Panc1 (cell line): Measurements from ENCODE around the gene SPAG6. TPM values are rescaled to one million over a fixed set of nuclear protein-coding genes. Genes with fewer than 3 reads are reported as not detected.

Experiments used
- ATAC-seq: fragments of 200-7000 bp; cut with Tn5 transposase; 2 replicates; pipeline ENCODE4 v1.9.1; 2020; ENCODE audit warnings: mild to moderate bottlenecking, moderate library complexity
- BruUV-seq: library from RNA; stranded (reverse); fragments of 400-500 nt; replicated peaks from 2 replicates; lab custom pipeline; 2021; lab: Mats Ljungman, UMichigan
- CTCF ChIA-PET: fragments of 300-600 bp; sonication (Branson Sonifier 250); formaldehyde crosslinking; loops from one replicate; lab custom pipeline; 2022; ENCODE audit warnings: antibody characterized with exemption; lab: Charles Lee
- POLR2A ChIA-PET: fragments of 300-600 bp; sonication (Branson Sonifier 250); formaldehyde crosslinking; loops from one replicate; lab custom pipeline; 2022; ENCODE audit warnings: antibody characterized with exemption; lab: Charles Lee
- DNase-seq: peaks from one replicate; pipeline ENCODE4 v3.0.0-alpha.2; 2010; ENCODE audit warnings: low read depth, low spot score
- H3K27ac ChIP-seq: 2 replicates; pipeline ENCODE4 v1.5.1; 2011; ENCODE audit warnings: mild to moderate bottlenecking, low read length, inconsistent platforms
- H3K27me3 ChIP-seq: fragments of 200-500 bp; sonication (Bioruptor generic); 2 replicates; pipeline ENCODE4 v1.6.0; 2014; ENCODE audit warnings: low read length, inconsistent platforms; ENCODE audit not compliant: control insufficient read depth, insufficient read depth
- H3K36me3 ChIP-seq: fragments of 200-500 bp; sonication (Bioruptor generic); 2 replicates; pipeline ENCODE4 v1.5.1; 2014; ENCODE audit warnings: inconsistent platforms, mild to moderate bottlenecking, low read length, moderate library complexity; ENCODE audit not compliant: control insufficient read depth, insufficient read depth
- H3K4me1 ChIP-seq: 2 replicates; pipeline ENCODE4 v1.5.1; 2011; ENCODE audit warnings: inconsistent platforms, mild to moderate bottlenecking, low read length, moderate library complexity; ENCODE audit not compliant: control insufficient read depth, insufficient read depth
- H3K4me3 ChIP-seq, 2 experiments: 2 replicates each; pipeline ENCODE4 v1.5.1; 2011 to 2012; ENCODE audit warnings: low read depth in 2 of 2, low read length in 2 of 2, mild to moderate bottlenecking in 2 of 2, inconsistent platforms in 1 of 2, moderate library complexity in 1 of 2
- H3K9me3 ChIP-seq: fragments of 200-500 bp; sonication (Bioruptor generic); 2 replicates; pipeline ENCODE4 v1.5.1; 2014; ENCODE audit warnings: low read depth, mild to moderate bottlenecking, inconsistent platforms, low read length, moderate library complexity; ENCODE audit not compliant: control insufficient read depth, insufficient read depth
- POLR2AphosphoS5 ChIP-seq: IDR thresholded peaks from 2 replicates; pipeline ENCODE4 v1.6.1; 2012; ENCODE audit warnings: mild to moderate bottlenecking, low read depth, low read length, moderate library complexity
- REST ChIP-seq, 2 experiments: IDR thresholded peaks; 2 replicates each; pipeline ENCODE4 v1.6.1; 2011 to 2012; ENCODE audit warnings: low read depth in 2 of 2, control low read depth in 1 of 2, low read length in 1 of 2, mild to moderate bottlenecking in 1 of 2, moderate library complexity in 1 of 2; ENCODE audit not compliant: insufficient read depth in 1 of 2
- SIN3A ChIP-seq: IDR thresholded peaks from 2 replicates; pipeline ENCODE4 v1.6.1; 2012; ENCODE audit warnings: low read depth, mild to moderate bottlenecking, low read length, moderate library complexity, borderline replicate concordance; ENCODE audit not compliant: insufficient read depth
- TCF7L2 ChIP-seq: IDR thresholded peaks from 2 replicates; pipeline ENCODE4 v1.6.1; 2011; ENCODE audit warnings: mild to moderate bottlenecking, low read depth, low read length, inconsistent platforms
- in situ Hi-C: cut with HindIII; loops from 2 replicates; pipeline ENCODE4 v1.10.0; 2016; ENCODE audit warnings: low sequenced_read_pairs, low pct_unique_long_range_greater_than_20kb
- intact Hi-C: fragments of 100-400 bp; cut with micrococcal nuclease; formaldehyde crosslinking; loops from one replicate; pipeline ENCODE4 v1.10.0; 2022; ENCODE audit not compliant: unreplicated experiment
- total RNA-seq: library from RNA; stranded (reverse); gene quantifications from one replicate; pipeline ENCODE4 v1.2.1, GENCODE V29; 2021; ENCODE audit not compliant: unreplicated experiment
- TF ChIP-seq, protein P1 (sequence below): fragments of 450-650 bp; IDR thresholded peaks from 2 replicates; pipeline ENCODE4 v1.5.1; 2017; ENCODE audit warnings: mild to moderate bottlenecking

The SPAG6 gene
- total RNA-seq, 1 experiment from 2014 or later, result not detected

GRCh38 chr10:22447068-22447467, 101.8 kb downstream of the SPAG6 start:
- H3K9me3 ChIP-seq, result no peaks in the 10 kb centered on the region
- BruUV-seq, result no TSS peak
- peaks cover 7% of the 10 kb centered on the region; the same call in 1 of the 2 replicates for H3K27me3 ChIP-seq
- no peaks in the 10 kb centered on the region for H3K36me3 ChIP-seq
- no peak for TF ChIP-seq POLR2AphosphoS5
- TF ChIP-seq TCF7L2, result no peak
- TF ChIP-seq REST (IDR thresholded peaks at IDR 0.05; ENCODE audit: insufficient read depth in 1 of 2, low read depth in 2 of 2, low read length in 1 of 2), result no peak
- TF ChIP-seq, protein P1, sequence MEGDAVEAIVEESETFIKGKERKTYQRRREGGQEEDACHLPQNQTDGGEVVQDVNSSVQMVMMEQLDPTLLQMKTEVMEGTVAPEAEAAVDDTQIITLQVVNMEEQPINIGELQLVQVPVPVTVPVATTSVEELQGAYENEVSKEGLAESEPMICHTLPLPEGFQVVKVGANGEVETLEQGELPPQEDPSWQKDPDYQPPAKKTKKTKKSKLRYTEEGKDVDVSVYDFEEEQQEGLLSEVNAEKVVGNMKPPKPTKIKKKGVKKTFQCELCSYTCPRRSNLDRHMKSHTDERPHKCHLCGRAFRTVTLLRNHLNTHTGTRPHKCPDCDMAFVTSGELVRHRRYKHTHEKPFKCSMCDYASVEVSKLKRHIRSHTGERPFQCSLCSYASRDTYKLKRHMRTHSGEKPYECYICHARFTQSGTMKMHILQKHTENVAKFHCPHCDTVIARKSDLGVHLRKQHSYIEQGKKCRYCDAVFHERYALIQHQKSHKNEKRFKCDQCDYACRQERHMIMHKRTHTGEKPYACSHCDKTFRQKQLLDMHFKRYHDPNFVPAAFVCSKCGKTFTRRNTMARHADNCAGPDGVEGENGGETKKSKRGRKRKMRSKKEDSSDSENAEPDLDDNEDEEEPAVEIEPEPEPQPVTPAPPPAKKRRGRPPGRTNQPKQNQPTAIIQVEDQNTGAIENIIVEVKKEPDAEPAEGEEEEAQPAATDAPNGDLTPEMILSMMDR, result no peak
- no peak for TF ChIP-seq SIN3A
- CTCF ChIA-PET, result no interaction called here
- POLR2A ChIA-PET, result interaction anchor here (0.5 kb wide), 1 partner anchor 172 kb away, joined by 6 read pairs; no protein-coding TSS in a partner anchor
- H3K4me3 ChIP-seq, result no peak overlapping the region
- in situ Hi-C loops, result no loop called here
- DNase-seq (no peak), ATAC-seq (no peak)
- intact Hi-C loops, result no loop called here
- no peak overlapping the region for H3K27ac ChIP-seq
- no peaks in the 10 kb centered on the region for H3K4me1 ChIP-seq

DNA sequence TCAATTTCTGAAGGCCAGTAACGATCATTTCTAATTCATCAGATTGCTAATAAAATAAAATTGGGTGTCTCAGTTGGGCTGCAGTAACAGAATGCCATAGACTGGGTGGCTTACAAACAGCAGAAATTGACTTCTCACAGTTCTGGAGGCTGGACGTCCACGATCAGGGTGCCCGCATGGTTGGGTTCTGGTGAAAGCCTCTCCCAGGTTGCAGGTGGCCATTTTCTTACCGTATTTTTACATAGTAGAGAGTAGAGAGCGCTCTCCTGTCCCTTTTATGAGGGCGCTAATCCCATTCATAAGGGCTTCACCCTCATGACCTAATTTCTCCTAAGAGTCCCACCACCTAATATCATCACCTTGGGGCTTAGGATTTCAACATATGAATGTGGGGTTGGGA, 106.0 kb downstream of the SPAG6 start:
- Histone ChIP-seq H3K27ac (no peak overlapping the region), H3K27me3 (no peaks in the 10 kb centered on the region), H3K4me1 (no peaks in the 10 kb centered on the region), H3K9me3 (no peaks in the 10 kb centered on the region), H3K4me3 (no peak overlapping the region), H3K36me3 (no peaks in the 10 kb centered on the region)
- BruUV-seq, result no TSS peak
- intact Hi-C loops (no loop called here), in situ Hi-C loops (no loop called here)
- CTCF ChIA-PET, result no interaction called here
- ATAC-seq (no peak), DNase-seq (no peak)
- TF ChIP-seq TCF7L2, result no peak
- TF ChIP-seq, protein P1, result no peak
- TF ChIP-seq REST (IDR thresholded peaks at IDR 0.05; ENCODE audit: insufficient read depth in 1 of 2, low read depth in 2 of 2, low read length in 1 of 2), result no peak
- TF ChIP-seq SIN3A, result no peak
- TF ChIP-seq POLR2AphosphoS5, result no peak
- POLR2A ChIA-PET, result no interaction called here
